ENCODE results near the gene ZMYND19. TPM values are rescaled to one million over a fixed set of nuclear protein-coding genes. Genes with fewer than 3 reads are reported as not detected.
"Not testable (repeated sequence)": the region's sequence is repeated elsewhere in the genome, so short reads cannot be mapped to it uniquely, and the experiment has no call there.

Gene ZMYND19
- total RNA-seq, 5 donors from 2014 or later (not counting 1 experiment from before 2014, with no cell fraction given): 18.7 to 42.0 (median 33.3) TPM

DNA sequence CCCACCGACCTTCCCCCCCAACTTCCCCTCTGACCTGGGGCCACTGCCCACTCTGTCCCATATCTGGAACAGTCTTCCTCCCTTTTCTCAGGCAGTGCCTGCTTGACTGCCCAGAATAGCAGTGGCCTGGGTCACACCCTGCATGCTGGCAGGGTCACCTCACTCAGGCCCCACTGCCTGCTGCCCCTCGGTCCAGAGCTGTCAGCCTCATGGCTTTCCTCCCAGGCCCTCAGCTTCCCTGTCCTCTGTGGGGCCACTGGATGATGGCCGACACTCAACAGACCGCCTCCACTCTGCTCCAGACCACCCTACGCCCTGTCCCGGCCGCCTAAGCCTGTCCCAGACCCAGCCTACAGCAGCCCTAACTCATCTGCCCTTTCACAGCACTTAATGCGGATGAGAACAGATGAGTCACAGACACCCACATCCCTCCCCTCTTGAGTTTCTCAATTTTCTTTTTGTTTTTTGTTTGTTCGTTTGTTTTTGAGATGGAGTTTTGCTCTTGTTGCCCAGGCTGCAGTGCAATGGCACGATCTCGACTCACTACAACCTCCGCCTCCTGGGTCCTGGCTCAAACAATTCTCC, 46.0 kb downstream of the ZMYND19 start:
- peaks cover 0 to 5% of the 10 kb centered on the region in 2 donors for H3K36me3 ChIP-seq (ENCODE audit: control insufficient read depth in 2 of 2, extremely low read depth in 1 of 2, insufficient read depth in 1 of 2, low read length in 1 of 2)
- H3K9me3 Mint-ChIP-seq: no peaks in the 10 kb centered on the region

DNA sequence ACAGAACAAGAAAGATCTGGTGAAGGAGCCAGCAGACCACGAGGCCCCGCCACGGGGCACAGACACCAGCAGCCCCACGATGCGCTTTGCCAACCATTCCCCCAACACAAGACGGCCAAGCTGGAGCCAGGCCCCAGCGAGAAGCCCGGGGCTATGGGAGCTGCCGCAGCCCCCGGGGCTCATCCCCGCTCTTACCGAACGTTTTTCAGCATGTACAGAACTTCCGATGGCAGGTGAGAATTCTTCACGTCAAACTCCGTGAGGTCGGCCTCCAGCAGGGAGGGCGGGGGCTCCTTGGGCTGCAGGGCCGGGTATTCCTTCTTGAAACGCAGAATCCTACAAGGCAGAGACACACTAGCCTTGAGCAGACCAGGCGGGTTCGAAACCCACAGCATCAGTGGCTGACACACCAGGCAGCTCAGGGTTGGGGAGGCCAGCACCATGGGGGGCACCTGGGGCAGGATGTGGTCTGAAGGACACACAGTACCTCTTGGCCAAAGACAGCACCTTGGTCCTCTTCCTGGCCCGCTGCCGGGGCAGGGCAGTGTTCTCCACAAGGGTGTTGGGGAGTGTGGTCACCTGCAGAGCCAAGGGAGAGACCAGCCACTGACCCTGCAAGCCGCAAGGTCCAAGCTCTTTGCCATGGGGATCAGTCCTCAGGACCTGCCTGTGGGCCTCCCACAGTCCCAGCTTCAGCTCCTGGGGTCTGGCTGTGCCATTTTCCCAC, 46.9 kb downstream of the ZMYND19 start:
- DNase-seq (no peak), ATAC-seq (replicated peaks in 1 of 4) (no peak)
- 87% methylated on average over 23 of the region's 25 CpGs for WGBS (ENCODE audit: insufficient coverage)
- peaks cover 0 to 5% of the 10 kb centered on the region in 2 donors for H3K36me3 ChIP-seq (ENCODE audit: control insufficient read depth in 2 of 2, extremely low read depth in 1 of 2, insufficient read depth in 1 of 2, low read length in 1 of 2)
- Mint-ChIP-seq H3K4me1 (peaks cover 3 to 7% (median 5%) of the 10 kb centered on the region in 3 donors), H3K36me3 (peaks cover 2% of the 10 kb centered on the region), H3K27me3 (no peaks in the 10 kb centered on the region), H3K27ac (no peak overlapping the region), H3K4me3 (no peak overlapping the region), H3K9me3 (no peaks in the 10 kb centered on the region)
- H3K9me3 ChIP-seq: no peaks in the 10 kb centered on the region
- no peaks in the 10 kb centered on the region for H3K4me1 ChIP-seq (ENCODE audit: control insufficient read depth in 1 of 2, extremely low read depth in 1 of 2, insufficient read depth in 2 of 2, low read length in 2 of 2)
- ChIA-PET POLR2A (no interaction called here), CTCF (no interaction called here)
- peaks cover 0 to 2% of the 10 kb centered on the region in 2 experiments for H3K27me3 ChIP-seq (replicated peaks in 1 of 2; ENCODE audit: control insufficient read depth in 2 of 2, extremely low read depth in 1 of 2, insufficient read depth in 2 of 2, low read length in 1 of 2)
- no peak overlapping the region for H3K4me3 ChIP-seq (ENCODE audit: control insufficient read depth in 1 of 2, extremely low read depth in 1 of 2, low read length in 1 of 2)
- H3K27ac ChIP-seq (ENCODE audit: low read length): no peak overlapping the region

More for the DNA sequence above, 46.0 kb downstream of the ZMYND19 start:
- no peaks in the 10 kb centered on the region for H3K9me3 ChIP-seq
- no peak overlapping the region for H3K27ac ChIP-seq (ENCODE audit: low read length)
- no peak overlapping the region for H3K4me3 ChIP-seq (ENCODE audit: control insufficient read depth in 1 of 2, extremely low read depth in 1 of 2, low read length in 1 of 2)
- Mint-ChIP-seq H3K4me3 (no peak overlapping the region), H3K27me3 (no peaks in the 10 kb centered on the region), H3K27ac (no peak overlapping the region), H3K4me1 (peaks cover 6 to 11% (median 11%) of the 10 kb centered on the region in 3 donors), H3K36me3 (peaks cover 2% of the 10 kb centered on the region)
- DNase-seq (no peak), ATAC-seq (replicated peaks in 1 of 4) (no peak)
- ChIA-PET POLR2A (no interaction called here), CTCF (no interaction called here)
- no peaks in the 10 kb centered on the region for H3K4me1 ChIP-seq (ENCODE audit: control insufficient read depth in 1 of 2, extremely low read depth in 1 of 2, insufficient read depth in 2 of 2, low read length in 2 of 2)
- WGBS (ENCODE audit: insufficient coverage): 73% methylated on average over 7 of the region's 12 CpGs
- H3K27me3 ChIP-seq (replicated peaks in 1 of 2; ENCODE audit: control insufficient read depth in 2 of 2, extremely low read depth in 1 of 2, insufficient read depth in 2 of 2, low read length in 1 of 2): peaks cover 0 to 2% of the 10 kb centered on the region in 2 experiments

- Mint-ChIP-seq H3K9me3 (no peaks in the 10 kb centered on the region), H3K27ac (no peak overlapping the region), H3K36me3 (peaks cover 2% of the 10 kb centered on the region), H3K27me3 (no peaks in the 10 kb centered on the region), H3K4me1 (peaks cover 3 to 6% (median 5%) of the 10 kb centered on the region in 3 donors), H3K4me3 (no peak overlapping the region)
- Histone ChIP-seq H3K27ac (ENCODE audit: low read length) (no peak overlapping the region), H3K27me3 (replicated peaks in 1 of 2; ENCODE audit: control insufficient read depth in 2 of 2, extremely low read depth in 1 of 2, insufficient read depth in 2 of 2, low read length in 1 of 2) (peaks cover 0 to 2% of the 10 kb centered on the region in 2 experiments), H3K36me3 (ENCODE audit: control insufficient read depth in 2 of 2, extremely low read depth in 1 of 2, insufficient read depth in 1 of 2, low read length in 1 of 2) (peaks cover 0 to 5% of the 10 kb centered on the region in 2 donors), H3K4me3 (ENCODE audit: control insufficient read depth in 1 of 2, extremely low read depth in 1 of 2, low read length in 1 of 2) (no peak overlapping the region), H3K4me1 (ENCODE audit: control insufficient read depth in 1 of 2, extremely low read depth in 1 of 2, insufficient read depth in 2 of 2, low read length in 2 of 2) (peaks cover 0 to 2% of the 10 kb centered on the region in 2 experiments), H3K9me3 (no peaks in the 10 kb centered on the region)
- CTCF ChIA-PET: no interaction called here
- DNase-seq (no peak), ATAC-seq (replicated peaks in 1 of 4) (no peak)
- POLR2A ChIA-PET: no interaction called here
- WGBS (ENCODE audit: insufficient coverage): 86% methylated on average over 19 of the region's 20 CpGs
These were observed 47.8 kb downstream of the ZMYND19 start for GRCh38 chr9:137542486-137542885.

GRCh38 chr9:137540536-137540935, 49.8 kb downstream of the ZMYND19 start:
- peaks cover 15 to 17% (median 16%) of the 10 kb centered on the region in 3 donors for H3K4me1 Mint-ChIP-seq
- Histone ChIP-seq H3K4me3 (ENCODE audit: control insufficient read depth in 1 of 2, extremely low read depth in 1 of 2, low read length in 1 of 2) (no peak overlapping the region), H3K36me3 (ENCODE audit: control insufficient read depth in 2 of 2, extremely low read depth in 1 of 2, insufficient read depth in 1 of 2, low read length in 1 of 2) (peaks cover 0 to 5% of the 10 kb centered on the region in 2 donors), H3K27ac (ENCODE audit: low read length) (no peak overlapping the region), H3K9me3 (no peaks in the 10 kb centered on the region), H3K27me3 (replicated peaks in 1 of 2; ENCODE audit: control insufficient read depth in 2 of 2, extremely low read depth in 1 of 2, insufficient read depth in 2 of 2, low read length in 1 of 2) (no peaks in the 10 kb centered on the region), H3K4me1 (ENCODE audit: control insufficient read depth in 1 of 2, extremely low read depth in 1 of 2, insufficient read depth in 2 of 2, low read length in 2 of 2) (peaks cover 2 to 15% of the 10 kb centered on the region in 2 experiments)
- ATAC-seq (replicated peaks in 1 of 4): no peak
- 97% methylated on average over 14 of the region's 18 CpGs for WGBS (ENCODE audit: insufficient coverage)
- no peak overlapping the region for H3K4me3 Mint-ChIP-seq
- ChIA-PET CTCF (no interaction called here), POLR2A (no interaction called here)
- no peaks in the 10 kb centered on the region for H3K27me3 Mint-ChIP-seq
- no peak overlapping the region for H3K27ac Mint-ChIP-seq
- no peaks in the 10 kb centered on the region for H3K36me3 Mint-ChIP-seq
- peaks cover 0 to 4% (median 3%) of the 10 kb centered on the region in 3 donors for H3K9me3 Mint-ChIP-seq
- DNase-seq: no peak

DNA sequence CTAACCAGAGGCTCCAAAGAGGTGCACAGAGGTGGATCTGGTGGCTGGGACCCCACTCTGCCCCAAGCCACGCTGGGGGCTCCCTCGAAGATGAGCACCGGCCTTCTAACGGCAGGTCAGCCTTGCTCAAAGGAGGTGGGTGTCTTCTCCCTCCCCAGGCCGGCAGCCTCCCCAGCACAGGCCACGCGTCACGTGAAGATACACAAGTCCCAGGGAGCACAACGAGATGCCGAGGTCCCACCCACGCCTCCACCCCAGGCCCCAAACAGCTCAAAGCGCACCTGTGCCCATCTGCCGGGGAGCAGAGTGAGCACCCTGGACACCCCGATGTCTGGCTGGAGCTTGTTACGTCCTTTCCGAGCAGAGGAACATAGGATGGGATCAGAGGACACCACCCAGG, 52.3 kb downstream of the ZMYND19 start:
- Histone ChIP-seq H3K36me3 (ENCODE audit: control insufficient read depth in 2 of 2, extremely low read depth in 1 of 2, insufficient read depth in 1 of 2, low read length in 1 of 2) (peaks cover 0 to 2% of the 10 kb centered on the region in 2 donors), H3K4me1 (ENCODE audit: control insufficient read depth in 1 of 2, extremely low read depth in 1 of 2, insufficient read depth in 2 of 2, low read length in 2 of 2) (peaks cover 4 to 25% of the 10 kb centered on the region in 2 experiments), H3K27me3 (replicated peaks in 1 of 2; ENCODE audit: control insufficient read depth in 2 of 2, extremely low read depth in 1 of 2, insufficient read depth in 2 of 2, low read length in 1 of 2) (peaks cover 0 to 3% of the 10 kb centered on the region in 2 experiments), H3K9me3 (no peaks in the 10 kb centered on the region), H3K4me3 (ENCODE audit: control insufficient read depth in 1 of 2, extremely low read depth in 1 of 2, low read length in 1 of 2) (no peak overlapping the region), H3K27ac (ENCODE audit: low read length) (no peak overlapping the region)
- DNase-seq (no peak), ATAC-seq (replicated peaks in 1 of 4) (no peak)
- Mint-ChIP-seq H3K4me3 (no peak overlapping the region), H3K36me3 (no peaks in the 10 kb centered on the region), H3K27ac (peak overlapping the region in 1 of 2 donors; percentile 4), H3K9me3 (peaks cover 0 to 4% (median 3%) of the 10 kb centered on the region in 3 donors), H3K27me3 (no peaks in the 10 kb centered on the region), H3K4me1 (peaks cover 25 to 33% (median 27%) of the 10 kb centered on the region in 3 donors)
- 98% methylated on average over 15 of the region's 16 CpGs for WGBS (ENCODE audit: insufficient coverage)
- ChIA-PET POLR2A (no interaction called here), CTCF (no interaction called here)

DNA sequence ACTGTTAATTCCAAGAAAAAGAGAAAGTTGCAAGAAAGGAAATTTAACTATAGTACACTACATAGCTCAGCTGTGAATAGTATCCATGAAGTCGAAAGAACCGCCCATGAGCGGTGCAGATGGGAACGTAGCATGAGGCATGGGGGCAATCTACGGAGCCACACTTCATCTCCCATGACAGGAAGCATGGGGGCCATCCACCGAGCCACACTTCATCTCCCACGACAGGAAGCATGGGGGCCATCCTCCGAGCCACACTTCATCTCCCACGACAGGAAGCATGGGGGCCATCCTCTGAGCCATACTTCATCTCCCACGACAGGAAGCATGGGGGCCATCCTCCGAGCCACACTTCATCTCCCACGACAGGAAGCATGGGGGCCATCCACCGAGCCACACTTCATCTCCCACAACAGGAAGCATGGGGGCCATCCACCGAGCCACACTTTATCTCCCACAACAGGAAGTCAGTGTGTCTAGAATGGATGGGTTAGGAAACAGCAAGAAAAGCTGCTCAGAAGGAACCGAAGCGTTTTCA, 53.6 kb downstream of the ZMYND19 start:
- peak in 2 of 4 experiments; percentile 40 to 58 for ATAC-seq (replicated peaks in 1 of 4)
- DNase-seq: peak in 11 of 35 experiments; percentile 2 to 28 (median 14)
- peaks cover 4 to 25% of the 10 kb centered on the region in 2 experiments for H3K4me1 ChIP-seq (ENCODE audit: control insufficient read depth in 1 of 2, extremely low read depth in 1 of 2, insufficient read depth in 2 of 2, low read length in 2 of 2)

More for the DNA sequence above, 53.6 kb downstream of the ZMYND19 start:
- Mint-ChIP-seq H3K27ac (peak overlapping the region; percentile 74 to 82), H3K4me3 (peak overlapping the region in 2 of 3 donors; percentile 20 to 28), H3K4me1 (peaks cover 25 to 33% (median 27%) of the 10 kb centered on the region in 3 donors)
- H3K36me3 Mint-ChIP-seq; H3K9me3 ChIP-seq; H3K27me3 Mint-ChIP-seq; CTCF ChIA-PET; H3K27me3 ChIP-seq (replicated peaks in 1 of 2; ENCODE audit: control insufficient read depth in 2 of 2, extremely low read depth in 1 of 2, insufficient read depth in 2 of 2, low read length in 1 of 2); H3K36me3 ChIP-seq (ENCODE audit: control insufficient read depth in 2 of 2, extremely low read depth in 1 of 2, insufficient read depth in 1 of 2, low read length in 1 of 2); H3K4me3 ChIP-seq (ENCODE audit: control insufficient read depth in 1 of 2, extremely low read depth in 1 of 2, low read length in 1 of 2); H3K9me3 Mint-ChIP-seq; POLR2A ChIA-PET: not testable (repeated sequence)
- peak overlapping the region; percentile 35 for H3K27ac ChIP-seq (ENCODE audit: low read length)
- 39% methylated on average over 9 of the region's 16 CpGs for WGBS (ENCODE audit: insufficient coverage)

All from T-cell (primary cell).